OCI-LY1 (cell line): ENCODE results near the gene ATP8A2.

Experiments used
- EZH2 ChIP-seq: fragments of 200-600 bp; sonication (generic), shearing (Covaris generic); IDR thresholded peaks from 2 replicates; pipeline ENCODE4 v1.8.0; 2017; ENCODE audit warnings: borderline replicate concordance, mixed run types, mild to moderate bottlenecking, antibody characterized with exemption, low read length, moderate library complexity, mixed read lengths
- TF ChIP-seq, protein P1 (sequence below): fragments of 200-600 bp; sonication (generic), shearing (Covaris generic); IDR thresholded peaks from 2 replicates; pipeline ENCODE4 v1.5.1; 2017; ENCODE audit warnings: mild to moderate bottlenecking, antibody characterized with exemption, low read length, moderate library complexity, mixed read lengths

DNA sequence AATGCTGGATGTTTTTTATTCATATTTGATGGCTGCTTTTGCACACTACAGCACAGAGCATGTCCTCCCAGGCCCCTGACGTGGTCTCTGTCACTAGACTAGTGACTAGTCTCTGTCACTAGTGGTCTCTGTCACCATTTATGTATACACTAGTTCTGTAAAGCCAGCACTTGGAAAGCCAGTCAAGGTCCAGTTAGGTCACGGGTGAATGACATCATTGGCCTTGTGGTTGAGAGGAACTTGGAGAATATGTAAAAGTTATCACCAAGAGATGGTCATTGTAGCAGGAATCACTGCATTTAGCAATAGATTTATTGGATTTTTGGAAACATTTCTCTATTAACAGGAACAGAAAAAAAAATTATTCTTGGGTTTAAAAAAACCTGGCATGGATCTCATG, 607.2 kb downstream of the ATP8A2 start:
- TF ChIP-seq, protein P1, sequence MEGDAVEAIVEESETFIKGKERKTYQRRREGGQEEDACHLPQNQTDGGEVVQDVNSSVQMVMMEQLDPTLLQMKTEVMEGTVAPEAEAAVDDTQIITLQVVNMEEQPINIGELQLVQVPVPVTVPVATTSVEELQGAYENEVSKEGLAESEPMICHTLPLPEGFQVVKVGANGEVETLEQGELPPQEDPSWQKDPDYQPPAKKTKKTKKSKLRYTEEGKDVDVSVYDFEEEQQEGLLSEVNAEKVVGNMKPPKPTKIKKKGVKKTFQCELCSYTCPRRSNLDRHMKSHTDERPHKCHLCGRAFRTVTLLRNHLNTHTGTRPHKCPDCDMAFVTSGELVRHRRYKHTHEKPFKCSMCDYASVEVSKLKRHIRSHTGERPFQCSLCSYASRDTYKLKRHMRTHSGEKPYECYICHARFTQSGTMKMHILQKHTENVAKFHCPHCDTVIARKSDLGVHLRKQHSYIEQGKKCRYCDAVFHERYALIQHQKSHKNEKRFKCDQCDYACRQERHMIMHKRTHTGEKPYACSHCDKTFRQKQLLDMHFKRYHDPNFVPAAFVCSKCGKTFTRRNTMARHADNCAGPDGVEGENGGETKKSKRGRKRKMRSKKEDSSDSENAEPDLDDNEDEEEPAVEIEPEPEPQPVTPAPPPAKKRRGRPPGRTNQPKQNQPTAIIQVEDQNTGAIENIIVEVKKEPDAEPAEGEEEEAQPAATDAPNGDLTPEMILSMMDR: no peak
- TF ChIP-seq EZH2: no peak
